ENCODE results near the gene RINT1.
"Not testable (repeated sequence)": the region's sequence is repeated elsewhere in the genome, so short reads cannot be mapped to it uniquely, and the experiment has no call there.

The RINT1 gene

DNA sequence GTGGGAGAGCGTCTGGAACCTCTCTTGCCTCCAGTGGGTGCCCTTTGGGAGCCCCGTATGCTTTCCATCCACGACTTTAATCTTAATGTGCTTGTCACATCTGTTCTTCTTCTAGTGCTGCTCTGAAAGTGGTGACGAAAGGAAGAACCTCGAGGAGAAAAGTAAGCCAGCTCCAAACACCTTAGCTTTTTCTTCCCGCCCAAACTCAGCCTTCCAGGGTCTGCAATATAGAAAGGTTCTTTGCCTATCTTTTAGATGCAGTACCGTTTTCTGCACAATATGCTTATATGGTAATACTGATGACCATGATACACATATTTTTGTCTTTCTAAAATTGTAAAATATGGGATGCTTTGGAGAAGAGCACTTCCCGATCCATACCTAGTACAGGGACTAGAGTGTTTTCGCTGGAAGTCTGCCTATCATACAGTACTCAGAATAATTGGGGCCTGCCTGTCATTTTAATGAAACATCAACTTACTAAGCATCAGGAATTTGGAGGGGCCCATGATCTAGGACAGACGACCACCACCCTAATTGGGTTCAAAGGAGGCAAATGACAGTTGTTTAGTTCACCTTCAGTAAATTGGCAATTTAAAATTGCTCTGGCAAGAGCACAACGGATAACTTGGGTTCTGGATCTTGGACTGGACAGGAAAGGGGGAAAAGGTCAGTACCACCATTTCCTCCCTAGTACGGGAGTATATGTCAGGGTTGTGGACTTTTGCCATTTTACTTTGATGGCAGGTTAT is 884 bp downstream of the RINT1 start:
- no peak for DNase-seq

DNA sequence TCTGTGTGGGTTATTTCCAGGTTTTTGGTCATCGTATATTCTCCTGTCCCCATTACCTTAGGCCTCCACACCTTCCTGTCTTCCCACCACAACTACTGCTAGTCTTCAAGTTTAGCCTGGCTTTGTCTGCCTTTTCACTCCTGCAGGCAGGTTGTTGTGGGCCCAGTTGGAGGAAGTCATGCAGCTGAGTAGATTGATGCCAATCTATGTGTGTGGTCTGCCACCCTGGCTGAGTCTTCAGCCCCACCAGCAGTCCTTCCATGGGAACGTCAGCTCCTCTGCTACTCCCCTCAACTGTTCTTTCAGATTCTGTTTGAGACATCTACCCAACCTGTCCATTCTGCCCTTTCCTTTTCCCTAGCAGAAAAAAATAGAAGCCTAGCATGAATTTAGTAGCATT is 6.3 kb downstream of the RINT1 start:
- DNase-seq, result no peak

DNA sequence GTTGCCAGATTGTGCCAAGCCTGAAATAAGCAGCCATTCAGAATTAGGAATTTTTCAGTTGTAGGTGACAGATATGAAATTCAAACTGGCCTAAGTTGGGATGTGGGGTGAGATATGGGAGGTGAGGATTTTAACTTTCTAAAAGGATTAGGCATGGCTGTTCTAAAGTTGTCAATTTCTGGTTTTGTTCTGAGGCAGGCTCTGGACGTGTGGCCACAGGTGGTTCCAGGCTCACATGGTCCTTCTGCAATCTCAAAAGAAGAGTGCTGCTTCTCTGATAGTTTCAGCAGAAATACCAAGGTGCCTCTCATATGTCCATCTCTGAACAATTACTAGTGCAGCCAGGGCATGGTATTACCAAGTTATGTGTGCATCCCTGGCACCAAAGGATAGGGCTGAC is 27.9 kb downstream of the RINT1 start:
- no peak for DNase-seq

DNA sequence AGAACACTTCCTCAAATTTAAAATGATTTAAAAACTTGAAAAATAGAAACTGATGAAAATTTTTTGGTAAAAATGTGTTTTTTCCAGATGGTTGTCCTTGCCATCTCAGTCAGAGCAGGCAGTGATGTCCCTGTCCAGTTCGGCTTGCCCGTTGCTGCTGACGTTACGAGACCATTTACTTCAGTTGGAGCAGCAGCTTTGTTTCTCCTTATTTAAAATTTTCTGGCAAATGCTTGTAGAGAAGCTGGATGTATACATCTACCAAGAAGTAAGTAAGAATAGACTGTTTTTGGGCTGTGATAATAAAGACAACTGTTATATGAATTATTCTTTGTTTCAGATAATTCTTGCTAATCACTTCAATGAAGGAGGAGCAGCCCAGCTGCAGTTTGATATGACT is 33.2 kb downstream of the RINT1 start:
- DNase-seq, result no peak

DNA sequence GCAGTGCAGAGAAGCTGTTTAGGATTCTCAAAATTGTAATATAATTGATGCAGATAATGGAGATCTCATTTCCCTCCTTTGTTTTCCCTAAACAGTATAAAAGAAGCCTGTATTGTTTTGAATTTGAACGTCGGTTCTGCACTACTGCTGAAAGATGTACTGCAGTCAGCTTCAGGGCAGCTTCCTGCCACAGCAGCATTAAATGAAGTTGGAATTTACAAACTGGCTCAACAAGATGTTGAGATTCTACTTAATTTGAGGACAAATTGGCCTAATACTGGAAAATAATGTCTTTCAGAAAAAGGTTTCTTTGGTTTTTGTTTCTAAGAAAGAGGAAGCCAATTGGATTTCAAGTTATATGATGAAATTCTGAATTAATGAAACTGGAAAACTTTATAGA is 35.0 kb downstream of the RINT1 start:
- no peak for DNase-seq

DNA sequence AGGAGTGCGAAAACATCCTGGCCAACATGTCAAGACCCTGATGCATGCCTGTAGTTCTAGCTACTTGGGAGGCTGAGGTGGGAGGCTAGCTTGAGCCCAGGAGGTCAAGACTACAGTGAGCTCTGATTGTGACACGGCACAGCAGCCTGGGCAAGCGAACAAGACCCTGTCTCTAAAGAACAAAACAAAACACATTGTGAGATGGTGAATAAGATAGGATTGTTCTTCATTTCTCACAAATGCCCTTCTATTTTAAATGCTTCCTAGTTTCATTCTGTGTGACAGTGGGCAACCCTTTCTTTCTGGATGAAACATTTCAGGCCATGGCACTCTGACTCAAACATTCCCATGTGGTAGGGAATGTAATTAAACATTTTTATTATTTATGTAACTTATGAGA is 35.8 kb downstream of the RINT1 start:
- DNase-seq, result no peak

DNA sequence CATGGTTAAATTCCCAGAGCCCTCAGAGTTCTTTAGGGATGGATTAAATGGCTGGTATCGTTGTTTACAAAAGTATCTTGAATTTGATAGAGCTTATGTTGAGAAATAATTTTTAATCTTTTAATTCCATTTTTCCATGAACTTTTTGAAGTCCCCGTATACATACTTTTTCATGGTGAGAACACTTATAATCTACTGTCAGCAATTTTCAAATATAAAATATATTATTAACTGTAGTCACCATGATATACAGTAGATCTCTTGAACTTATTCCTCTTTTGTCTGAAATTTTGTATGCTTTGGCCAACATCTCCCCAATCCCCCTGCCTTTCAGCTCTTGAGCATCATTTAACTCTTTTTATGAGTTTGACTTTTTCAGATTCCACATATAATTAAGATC is 39.9 kb downstream of the RINT1 start:
- DNase-seq, result no peak

DNA sequence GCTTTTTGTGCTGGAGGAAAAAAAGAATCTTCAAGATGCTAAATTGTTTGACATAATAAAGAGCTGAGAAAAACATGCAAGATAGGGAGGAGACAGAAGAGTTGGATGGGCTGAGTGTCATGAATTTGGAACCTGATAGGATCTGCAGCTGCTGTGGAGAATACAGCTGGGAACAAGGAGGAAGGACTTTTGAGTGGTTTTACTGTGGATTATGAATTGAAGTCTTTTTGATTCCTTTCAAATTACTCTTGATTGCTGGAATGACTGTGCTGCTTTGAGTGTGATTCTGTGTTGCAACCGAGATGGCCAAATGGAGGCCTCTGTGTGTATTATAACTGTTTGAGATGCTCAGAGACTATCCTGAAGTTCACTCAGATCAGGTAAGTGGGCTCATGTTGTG is 45.2 kb downstream of the RINT1 start:
- DNase-seq, result no peak

DNA sequence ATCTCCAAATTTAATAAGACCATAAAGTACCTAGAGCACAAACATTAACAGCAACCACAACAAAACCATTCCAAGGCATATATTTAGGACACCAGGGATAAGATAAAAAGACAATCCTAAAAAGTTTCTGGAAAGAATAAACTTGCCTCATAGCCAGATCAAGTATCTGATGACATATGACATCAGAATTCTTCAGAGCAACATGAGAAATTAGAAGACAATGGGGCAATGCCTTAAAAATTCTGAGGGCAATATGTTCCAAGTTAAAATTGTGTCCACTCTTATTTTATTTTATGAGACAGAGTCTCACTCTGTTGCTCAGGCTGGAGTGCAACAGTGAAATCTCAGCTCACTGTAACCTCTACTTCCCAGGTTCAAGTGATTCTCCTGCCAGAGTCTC is 46.5 kb downstream of the RINT1 start:
- no peak for DNase-seq

DNA sequence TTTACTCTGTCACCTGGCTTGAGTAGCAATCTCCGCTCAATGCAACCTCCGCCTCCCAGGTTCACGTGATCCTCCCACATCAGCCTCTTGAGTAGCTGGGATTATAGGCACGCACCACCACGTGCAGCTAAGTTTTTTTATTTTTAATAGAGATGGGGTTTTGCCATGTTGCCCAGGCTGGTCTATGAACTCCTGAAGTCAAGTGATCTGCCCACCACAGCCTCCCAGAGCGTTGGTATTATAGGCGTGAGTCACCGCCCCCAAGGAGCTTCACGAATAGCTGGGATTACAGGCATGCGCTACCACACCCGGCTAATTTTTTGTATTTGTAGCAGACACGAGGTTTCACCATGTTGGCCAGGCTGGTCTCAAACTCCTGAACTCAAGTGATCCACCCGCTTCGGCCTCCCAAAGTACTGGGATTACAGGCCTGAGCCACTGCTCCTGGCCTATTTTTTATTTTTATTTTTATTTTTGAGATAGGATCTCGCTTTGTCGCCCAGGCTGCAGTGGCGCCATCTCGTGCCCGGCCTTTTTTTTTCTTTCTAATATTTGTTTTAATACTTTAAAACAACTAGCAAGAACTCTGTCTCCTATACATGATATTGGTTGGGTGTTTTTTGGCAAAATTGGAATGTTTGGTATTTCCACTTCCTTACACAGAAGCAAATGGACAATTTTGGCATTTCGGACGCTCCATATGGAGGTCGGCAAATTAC is 48.2 kb downstream of the RINT1 start:
- DNase-seq, result no peak

DNA sequence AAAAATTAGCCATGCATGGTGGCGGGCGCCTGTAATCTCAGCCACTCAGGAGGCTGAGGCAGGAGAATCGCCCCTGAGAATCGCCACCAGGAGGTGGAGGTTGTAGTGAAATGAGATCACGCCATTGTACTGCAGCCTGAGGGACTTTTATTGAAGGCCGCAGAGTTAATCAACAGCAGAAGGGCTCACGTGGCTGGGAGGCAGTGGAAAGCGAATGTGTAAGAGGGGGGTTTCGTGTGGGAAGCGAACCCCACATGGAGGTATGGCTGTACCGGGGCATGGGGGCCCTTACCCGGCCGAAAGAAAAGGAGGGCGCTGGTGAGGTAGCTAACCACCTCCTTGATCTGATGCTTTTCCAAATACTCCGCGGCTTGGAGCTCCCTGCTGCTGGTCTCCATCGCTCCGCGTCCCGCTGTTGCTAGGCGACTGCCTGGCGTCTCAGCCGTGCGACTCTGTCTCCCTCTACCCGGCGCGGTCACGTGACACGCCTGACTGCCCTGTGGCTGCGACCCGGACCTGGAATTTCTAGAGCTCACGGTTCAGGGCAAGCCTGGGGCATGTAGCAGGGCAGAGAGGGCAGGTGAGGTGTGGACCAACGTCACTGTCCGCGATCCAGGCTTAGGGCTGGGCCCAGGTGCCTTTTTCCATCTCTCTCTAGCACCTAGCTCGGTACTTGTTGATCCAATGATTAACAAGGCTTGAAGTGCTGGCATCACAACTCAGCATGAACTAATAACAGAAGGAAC is 49.2 kb downstream of the RINT1 start, which contains the start of gene EFCAB10:
TSS of gene EFCAB10 (minus strand) at position 428 of the 746 bp plus-strand sequence. CDS start at position 398, 30 bp downstream.
- peak; percentile 74 for DNase-seq

DNA sequence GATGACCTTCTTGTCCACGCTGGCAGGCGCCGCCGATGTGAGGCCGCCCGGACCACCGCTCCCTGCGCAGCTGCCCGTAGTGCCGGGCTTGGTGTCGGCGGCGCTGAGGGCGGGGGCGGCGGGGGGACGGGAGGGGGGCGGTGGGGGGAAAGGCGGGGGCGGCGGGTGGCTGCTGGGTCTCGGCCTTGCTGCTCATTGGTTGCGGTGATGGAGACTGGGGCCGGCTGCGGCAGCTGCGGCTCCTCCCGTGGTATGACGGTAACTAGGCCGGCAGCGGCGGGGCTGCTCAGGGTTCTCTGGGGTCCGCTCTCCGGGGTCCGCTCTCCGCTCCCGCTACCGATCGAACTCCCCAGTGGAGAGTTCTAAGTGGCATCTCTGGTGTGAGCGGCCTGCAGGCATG is 51.1 kb downstream of the RINT1 start:
- no peak for DNase-seq

DNA sequence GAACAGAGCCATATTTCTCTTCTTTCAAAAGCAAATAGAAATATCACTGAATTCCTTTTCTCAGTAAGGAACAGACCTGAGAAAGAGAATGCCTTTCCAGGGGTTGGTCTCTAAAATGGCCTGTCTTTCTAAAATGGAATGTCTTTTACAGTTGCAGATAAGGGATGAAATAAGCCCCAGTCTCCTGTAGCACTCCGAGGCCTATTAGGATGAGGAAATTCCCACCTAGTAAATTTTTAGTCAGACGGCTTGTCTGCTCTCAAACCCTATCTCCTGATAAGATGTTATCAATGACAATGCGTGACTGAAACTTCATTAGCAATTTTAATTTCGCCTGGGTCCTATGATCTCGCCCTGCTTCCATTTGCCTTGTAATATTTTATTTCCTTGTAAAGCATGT is 52.2 kb downstream of the RINT1 start:
- DNase-seq, result no peak

DNA sequence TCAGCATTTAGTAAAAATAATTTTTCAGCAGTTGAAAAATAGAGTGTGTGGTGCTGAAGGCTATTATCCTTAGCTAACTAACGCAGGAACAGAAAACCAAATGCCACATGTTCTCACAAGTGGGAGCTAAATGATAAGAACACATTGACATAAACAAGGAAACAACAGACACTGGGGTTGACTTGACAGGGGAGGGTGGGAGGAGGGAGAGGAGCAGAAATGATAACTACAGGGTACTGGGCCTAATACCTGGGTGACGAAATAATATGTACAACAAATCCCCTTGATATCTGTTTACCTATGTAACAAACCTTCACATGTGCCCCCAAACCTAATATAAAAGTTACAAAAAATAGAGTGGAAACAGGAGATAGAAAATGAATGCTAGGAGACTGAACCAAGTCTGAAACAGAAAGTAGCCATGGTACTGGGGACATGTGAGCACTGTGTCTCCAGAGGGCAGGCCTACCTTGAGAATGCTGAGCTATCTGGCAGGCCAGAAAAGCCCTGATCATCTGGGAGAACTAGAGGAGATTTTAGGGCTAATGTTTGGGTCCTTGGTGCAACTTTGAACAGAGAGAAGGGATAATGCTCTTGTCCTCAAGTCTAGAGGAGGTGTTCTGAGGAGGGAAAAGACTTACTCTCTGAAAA is 54.0 kb downstream of the RINT1 start:
- no peak for DNase-seq

DNA sequence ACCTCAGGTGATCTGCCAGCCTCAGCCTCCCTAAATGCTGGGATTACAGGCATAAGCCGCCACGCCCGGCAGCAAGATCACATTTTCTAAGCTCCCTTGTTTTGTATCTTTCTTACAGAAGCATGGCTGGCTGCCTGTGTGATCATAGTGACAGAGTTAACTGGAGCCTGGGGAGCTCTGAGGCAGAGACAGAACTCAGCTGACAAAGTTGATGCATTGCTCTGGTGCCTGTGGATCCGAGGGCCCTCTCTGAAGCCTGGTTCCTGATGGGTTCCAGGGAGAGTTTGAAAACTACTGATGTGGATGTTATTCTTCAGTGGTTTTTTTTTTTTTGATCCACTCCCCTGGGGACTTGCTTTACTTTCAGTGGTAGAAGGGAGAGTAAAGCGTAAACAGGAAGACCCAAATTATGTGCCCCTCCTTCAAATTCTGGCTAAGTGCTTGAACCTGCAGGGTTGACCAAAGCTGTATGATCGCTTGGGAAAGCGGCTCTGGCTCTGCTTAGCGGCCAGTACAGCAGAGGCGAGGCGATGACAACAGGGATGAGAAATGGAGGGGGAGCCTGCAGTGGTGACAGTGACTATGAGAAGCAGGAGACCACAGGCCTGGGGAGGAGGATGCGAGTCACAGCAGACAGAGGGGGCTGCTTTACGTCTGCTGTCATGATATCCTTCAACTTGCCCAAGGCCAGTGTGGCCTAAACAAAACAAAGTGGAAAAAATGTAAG is 56.1 kb downstream of the RINT1 start:
- peak; percentile 42 for DNase-seq

DNA sequence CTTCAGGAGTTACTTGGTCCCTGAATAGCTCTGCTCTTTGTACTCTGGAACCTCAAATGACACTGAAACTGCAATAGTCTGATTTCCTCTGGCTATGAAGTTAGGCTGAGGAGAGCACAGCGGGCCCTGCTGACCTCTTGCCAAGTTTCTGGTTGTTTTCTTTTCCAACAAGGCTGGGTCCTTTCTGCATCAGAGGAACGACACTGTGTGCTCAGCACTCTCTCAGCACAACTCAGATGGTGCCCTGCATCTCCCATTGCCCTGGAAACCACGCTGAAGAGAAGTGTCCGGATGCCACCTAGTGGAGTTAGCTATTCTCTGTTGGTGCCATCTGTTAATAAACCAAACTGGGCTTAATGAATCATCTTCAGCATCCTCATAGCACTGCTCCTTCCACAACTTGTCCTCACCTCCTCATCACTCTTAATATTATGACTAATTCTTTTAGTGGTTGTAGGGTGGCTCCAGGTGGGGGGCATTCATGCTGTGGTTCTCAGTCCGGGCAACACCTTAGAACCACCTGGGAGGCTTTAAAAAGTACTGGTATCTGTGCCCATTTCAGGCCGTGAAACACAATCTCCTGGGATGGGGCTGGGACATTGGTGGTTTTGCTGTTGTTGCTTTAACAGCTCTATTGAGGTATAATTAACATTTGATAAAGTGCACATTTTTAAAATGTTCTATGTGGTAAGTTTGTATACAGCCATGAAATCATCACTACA is 57.5 kb downstream of the RINT1 start:
- peak; percentile 60 for DNase-seq

DNA sequence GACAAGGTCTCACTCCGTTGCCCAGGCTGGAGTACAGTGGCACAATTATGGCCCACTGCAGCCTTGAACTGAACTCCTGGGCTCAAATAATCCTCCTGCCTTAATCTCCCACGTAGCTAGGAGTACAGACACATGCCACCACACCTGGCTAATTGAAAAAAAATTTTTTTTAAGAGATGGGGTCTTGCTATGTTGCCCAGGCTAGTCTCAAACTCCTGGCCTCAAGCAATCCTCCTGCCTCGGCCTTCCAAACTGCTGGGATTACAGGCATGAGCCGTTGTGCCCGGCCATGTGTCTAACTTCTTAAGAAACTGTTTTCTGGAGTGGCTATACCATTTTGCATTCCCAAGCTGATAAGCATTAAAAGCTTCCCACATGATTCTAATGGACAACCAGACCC is 58.8 kb downstream of the RINT1 start:
- no peak for DNase-seq

DNA sequence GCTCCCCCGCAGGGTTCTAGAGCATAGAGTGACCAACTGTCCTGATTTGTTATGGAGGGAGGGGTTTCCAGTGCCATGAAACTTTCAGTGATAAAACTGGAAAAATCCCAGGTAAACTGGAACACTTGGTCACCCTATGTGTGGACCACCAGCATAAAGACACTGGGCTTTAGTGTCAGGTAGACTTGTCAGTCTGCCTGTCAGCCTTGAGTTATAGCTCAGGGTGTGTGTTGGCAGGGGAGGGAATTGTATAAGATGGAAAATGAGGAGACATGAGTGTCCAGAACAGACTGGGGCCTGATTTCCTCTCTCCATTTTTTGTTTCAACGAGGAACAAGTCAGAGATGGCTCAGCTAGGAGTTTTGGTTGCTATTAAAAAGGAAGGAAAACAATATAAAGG is 59.5 kb downstream of the RINT1 start:
- DNase-seq, result no peak

DNA sequence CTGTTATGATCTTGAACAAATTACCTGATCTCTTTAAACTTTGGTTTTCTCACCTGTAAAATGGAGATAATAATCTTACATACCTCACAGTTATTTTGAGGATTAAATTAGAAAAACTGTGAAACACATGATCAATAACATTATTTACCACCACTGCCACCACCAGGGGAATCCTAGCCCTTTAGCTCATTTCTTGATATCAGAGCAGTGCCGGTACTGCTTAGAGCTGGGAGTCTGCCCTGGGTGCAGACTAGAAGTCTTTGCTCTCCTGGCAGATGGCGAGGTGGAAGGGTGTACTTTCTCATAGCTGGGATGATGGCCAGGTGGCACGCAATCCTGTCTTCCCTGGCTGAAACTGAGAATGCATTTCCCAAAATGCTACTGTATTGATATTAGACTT is 62.0 kb downstream of the RINT1 start:
- no peak for DNase-seq

DNA sequence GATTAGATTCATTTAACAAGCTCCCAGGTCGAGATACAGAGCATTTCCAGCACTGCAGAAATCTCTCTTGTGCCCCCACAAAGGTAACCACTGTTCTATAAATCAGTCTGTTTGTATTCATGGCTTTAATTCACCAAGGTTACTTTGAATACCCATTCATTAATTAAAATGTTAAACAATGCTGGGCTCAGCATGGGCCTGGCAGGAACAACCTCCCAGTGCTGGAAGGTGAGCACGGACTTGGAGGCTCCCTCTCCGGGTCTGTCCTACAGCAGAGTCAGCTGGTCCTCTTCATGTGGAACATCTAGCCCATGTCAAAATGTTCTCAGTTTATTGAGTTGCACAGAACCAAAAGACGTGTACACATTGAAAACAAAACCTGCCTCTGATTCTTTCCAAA is 64.9 kb downstream of the RINT1 start:
- DNase-seq, result no peak

DNA sequence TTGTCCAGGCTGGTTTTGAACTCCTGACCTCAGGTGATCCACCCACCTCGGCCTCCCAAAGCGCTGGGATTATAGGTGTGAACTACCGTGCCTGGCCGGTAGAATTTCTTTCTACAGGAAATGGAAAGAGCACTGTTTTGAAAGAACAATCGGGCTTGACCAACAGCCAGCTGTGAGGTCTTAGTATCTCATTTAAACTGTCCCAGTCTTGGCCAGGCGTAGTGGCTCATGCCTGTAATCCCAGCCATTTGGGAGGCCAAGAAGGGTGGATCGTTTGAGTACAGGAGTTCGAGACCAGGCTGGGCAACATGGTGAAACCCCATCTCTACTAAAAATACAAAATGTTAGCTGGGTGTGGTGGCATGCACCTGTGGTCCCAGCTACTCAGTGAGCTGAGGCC is 67.1 kb downstream of the RINT1 start:
- DNase-seq, result not testable (repeated sequence)

DNA sequence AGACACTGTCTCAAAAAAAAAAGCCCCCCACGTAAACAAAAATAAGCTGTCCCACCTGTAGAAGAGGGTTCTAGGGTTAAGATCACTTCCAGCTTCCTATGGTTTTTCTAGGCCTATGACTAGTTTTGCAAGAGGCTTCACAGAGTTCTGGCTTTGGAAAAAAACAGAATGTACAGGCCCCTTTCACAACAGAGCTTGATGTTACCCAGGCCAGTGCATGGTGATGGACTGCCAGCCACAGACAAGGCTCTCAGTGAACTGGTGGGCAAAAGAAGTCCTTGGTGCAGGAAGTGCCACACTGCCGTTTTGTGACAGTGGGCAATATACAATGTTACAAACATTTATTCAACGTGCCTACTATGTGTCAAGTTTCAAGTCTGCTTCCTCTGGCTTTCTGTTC is 67.5 kb downstream of the RINT1 start:
- no peak for DNase-seq
